ENCODE measurements around the gene CAMK2D. TPM values are rescaled to one million over a fixed set of nuclear protein-coding genes. Genes with fewer than 3 reads are reported as not detected.

The CAMK2D gene
- total RNA-seq, 2 donors from 2014 or later, result 69.5 to 109 TPM

GRCh38 chr4:113750734-113751133 lies 10.8 kb downstream of the CAMK2D start:
- TF ChIP-seq, protein P1, sequence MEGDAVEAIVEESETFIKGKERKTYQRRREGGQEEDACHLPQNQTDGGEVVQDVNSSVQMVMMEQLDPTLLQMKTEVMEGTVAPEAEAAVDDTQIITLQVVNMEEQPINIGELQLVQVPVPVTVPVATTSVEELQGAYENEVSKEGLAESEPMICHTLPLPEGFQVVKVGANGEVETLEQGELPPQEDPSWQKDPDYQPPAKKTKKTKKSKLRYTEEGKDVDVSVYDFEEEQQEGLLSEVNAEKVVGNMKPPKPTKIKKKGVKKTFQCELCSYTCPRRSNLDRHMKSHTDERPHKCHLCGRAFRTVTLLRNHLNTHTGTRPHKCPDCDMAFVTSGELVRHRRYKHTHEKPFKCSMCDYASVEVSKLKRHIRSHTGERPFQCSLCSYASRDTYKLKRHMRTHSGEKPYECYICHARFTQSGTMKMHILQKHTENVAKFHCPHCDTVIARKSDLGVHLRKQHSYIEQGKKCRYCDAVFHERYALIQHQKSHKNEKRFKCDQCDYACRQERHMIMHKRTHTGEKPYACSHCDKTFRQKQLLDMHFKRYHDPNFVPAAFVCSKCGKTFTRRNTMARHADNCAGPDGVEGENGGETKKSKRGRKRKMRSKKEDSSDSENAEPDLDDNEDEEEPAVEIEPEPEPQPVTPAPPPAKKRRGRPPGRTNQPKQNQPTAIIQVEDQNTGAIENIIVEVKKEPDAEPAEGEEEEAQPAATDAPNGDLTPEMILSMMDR (IDR thresholded peaks at IDR 0.05), result no peak
- H3K36me3 ChIP-seq, result no peaks in the 10 kb centered on the region
- no peak overlapping the region for H3K4me3 ChIP-seq
- no peaks in the 10 kb centered on the region for H3K9me3 ChIP-seq
- no peak overlapping the region for H3K27ac ChIP-seq
- intact Hi-C loops (cut with DNase I), result loop anchor here (10.0 kb wide), 1 partner anchor 56 kb away; no protein-coding TSS in a partner anchor
- no peaks in the 10 kb centered on the region for H3K27me3 ChIP-seq
- H3K9ac ChIP-seq (ENCODE audit: low read depth in 2 of 2, low read length in 2 of 2), result no peak overlapping the region
- DNase-seq, result no peak
- no peaks in the 10 kb centered on the region for H3K4me1 ChIP-seq

GRCh38 chr4:113750296-113750695 lies 11.2 kb downstream of the CAMK2D start:
- DNase-seq, result no peak
- intact Hi-C loops (cut with DNase I), result loop anchor here (10.0 kb wide), 1 partner anchor 55 kb away; no protein-coding TSS in a partner anchor
- no peak overlapping the region for H3K9ac ChIP-seq (ENCODE audit: low read depth in 2 of 2, low read length in 2 of 2)

DNA sequence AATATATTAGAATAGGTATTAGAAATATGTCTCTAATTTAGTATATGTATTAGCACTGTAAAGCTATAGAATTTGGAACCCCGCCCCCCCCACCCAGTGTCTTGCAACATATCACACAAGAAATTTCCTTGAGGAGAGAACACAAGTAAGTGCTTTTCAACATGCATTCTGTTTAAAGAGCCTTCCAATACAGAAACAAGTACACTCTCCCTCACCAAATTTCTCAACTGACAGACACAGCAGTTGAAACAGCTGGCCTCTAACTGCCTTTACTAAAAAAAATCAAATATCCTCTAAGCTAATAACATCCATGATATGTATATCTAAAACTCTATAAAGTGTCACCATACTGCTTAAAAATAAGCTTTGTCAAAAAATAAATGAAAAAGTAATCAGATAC lies 12.4 kb downstream of the CAMK2D start:
- Histone ChIP-seq H3K4me3 (no peak overlapping the region), H3K9me3 (no peaks in the 10 kb centered on the region), H3K4me1 (no peaks in the 10 kb centered on the region), H3K9ac (ENCODE audit: low read depth in 2 of 2, low read length in 2 of 2) (no peak overlapping the region), H3K36me3 (no peaks in the 10 kb centered on the region), H3K27me3 (no peaks in the 10 kb centered on the region), H3K27ac (no peak overlapping the region)
- intact Hi-C loops (cut with DNase I), result no loop called here
- TF ChIP-seq, protein P1 (IDR thresholded peaks at IDR 0.05), result no peak
- no peak for DNase-seq

More at GRCh38 chr4:113750296-113750695, 11.2 kb downstream of the CAMK2D start:
- Histone ChIP-seq H3K4me3 (no peak overlapping the region), H3K36me3 (no peaks in the 10 kb centered on the region), H3K9me3 (no peaks in the 10 kb centered on the region), H3K27me3 (no peaks in the 10 kb centered on the region), H3K4me1 (no peaks in the 10 kb centered on the region), H3K27ac (no peak overlapping the region)
- TF ChIP-seq, protein P1 (IDR thresholded peaks at IDR 0.05), result no peak

DNA sequence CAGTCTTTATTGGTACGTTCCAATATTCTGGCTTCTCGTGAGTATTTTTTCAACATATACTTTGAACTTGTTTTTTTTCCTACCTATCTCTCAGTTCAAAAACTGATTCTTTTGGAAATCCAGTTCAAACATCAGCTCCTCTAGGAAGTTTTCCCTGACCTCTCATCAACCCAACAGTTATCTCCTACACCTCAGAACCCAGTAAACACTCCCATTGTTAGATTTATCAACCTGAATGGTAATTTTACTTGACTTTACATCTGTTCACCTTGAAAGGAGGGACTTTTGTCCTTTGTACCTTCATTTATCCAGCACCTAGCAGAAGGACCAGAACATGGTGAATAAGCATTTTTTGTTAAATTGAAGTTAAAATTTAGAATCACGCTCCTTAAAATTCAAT lies 13.6 kb downstream of the CAMK2D start:
- TF ChIP-seq, protein P1 (IDR thresholded peaks at IDR 0.05), result no peak
- no peak overlapping the region for H3K9ac ChIP-seq (ENCODE audit: low read depth in 2 of 2, low read length in 2 of 2)
- DNase-seq, result no peak
- no peak overlapping the region for H3K4me3 ChIP-seq
- no peaks in the 10 kb centered on the region for H3K27me3 ChIP-seq
- no peaks in the 10 kb centered on the region for H3K9me3 ChIP-seq
- H3K4me1 ChIP-seq, result no peaks in the 10 kb centered on the region
- intact Hi-C loops (cut with DNase I), result no loop called here
- no peaks in the 10 kb centered on the region for H3K36me3 ChIP-seq
- no peak overlapping the region for H3K27ac ChIP-seq

- Histone ChIP-seq H3K9ac (ENCODE audit: low read depth in 2 of 2, low read length in 2 of 2) (no peak overlapping the region), H3K9me3 (no peaks in the 10 kb centered on the region), H3K36me3 (no peaks in the 10 kb centered on the region), H3K4me1 (no peaks in the 10 kb centered on the region), H3K4me3 (no peak overlapping the region), H3K27ac (no peak overlapping the region), H3K27me3 (no peaks in the 10 kb centered on the region)
- no peak for DNase-seq
- TF ChIP-seq, protein P1 (IDR thresholded peaks at IDR 0.05), result no peak
- intact Hi-C loops (cut with DNase I), result no loop called here
Observed at GRCh38 chr4:113745711-113746110, 15.8 kb downstream of the CAMK2D start.

Measured in colonic mucosa (tissue), 4 donors.